ENCODE data around the gene PARP9. TPM values are rescaled to one million over a fixed set of nuclear protein-coding genes. Genes with fewer than 3 reads are reported as not detected.
A peak's percentile ranks its signal among the peaks of the same experiment; 100 is the strongest.

PARP9 gene
- total and polyA plus RNA-seq, 2 of the 13 experiments (the other 11 are each of a cell fraction or from before 2014, with no cell fraction given), result 6.5 to 10.6 TPM

DNA sequence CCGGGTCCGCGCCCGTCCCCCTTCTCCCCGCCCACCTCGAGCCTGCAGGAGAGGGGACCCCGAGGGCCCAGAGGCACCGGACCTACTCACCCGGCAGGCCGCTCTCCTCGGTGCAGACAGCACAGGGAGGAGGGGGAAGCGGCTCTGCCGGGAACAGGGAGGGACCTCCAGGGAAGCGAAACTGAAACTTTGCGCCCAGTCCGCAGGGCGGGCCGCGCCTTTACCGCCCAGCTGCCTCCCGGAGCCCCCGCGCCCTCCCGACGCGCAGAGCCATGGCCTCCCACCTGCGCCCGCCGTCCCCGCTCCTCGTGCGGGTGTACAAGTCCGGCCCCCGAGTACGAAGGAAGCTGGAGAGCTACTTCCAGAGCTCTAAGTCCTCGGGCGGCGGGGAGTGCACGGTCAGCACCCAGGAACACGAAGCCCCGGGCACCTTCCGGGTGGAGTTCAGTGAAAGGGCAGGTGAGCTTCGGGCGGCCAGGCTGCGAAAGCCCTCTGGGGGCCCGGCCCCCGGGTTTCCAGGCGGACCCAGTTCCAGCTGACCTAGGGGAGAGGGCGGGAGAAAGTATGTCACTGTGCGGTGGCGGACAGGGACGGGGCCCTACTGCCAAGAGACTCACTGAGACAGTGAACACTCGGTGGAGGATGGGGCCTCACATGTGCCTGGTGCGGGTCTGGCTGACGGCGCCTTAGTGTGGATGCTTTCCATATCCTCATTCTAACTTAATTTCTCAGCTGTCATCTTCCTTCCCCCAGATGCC is at the start of gene PARP9, which contains the start of gene DTX3L (continued):
- TF ChIP-seq RFXANK (CRISPR knock-in tag; IDR thresholded peaks at IDR 0.05), result no peak
- no peak for TF ChIP-seq ZNF138 (CRISPR knock-in tag; IDR thresholded peaks at IDR 0.05; ENCODE audit: low read depth)
- TF ChIP-seq ZBTB7B (CRISPR knock-in tag; IDR thresholded peaks at IDR 0.05), result peak; percentile 81
- peak; percentile 76 for TF ChIP-seq ZSCAN31 (CRISPR knock-in tag; IDR thresholded peaks at IDR 0.05; ENCODE audit: low read depth)
- no peak for TF ChIP-seq RBM22 (optimal IDR thresholded peaks at IDR 0.05; ENCODE audit: low read length)
- TF ChIP-seq, protein P1, sequence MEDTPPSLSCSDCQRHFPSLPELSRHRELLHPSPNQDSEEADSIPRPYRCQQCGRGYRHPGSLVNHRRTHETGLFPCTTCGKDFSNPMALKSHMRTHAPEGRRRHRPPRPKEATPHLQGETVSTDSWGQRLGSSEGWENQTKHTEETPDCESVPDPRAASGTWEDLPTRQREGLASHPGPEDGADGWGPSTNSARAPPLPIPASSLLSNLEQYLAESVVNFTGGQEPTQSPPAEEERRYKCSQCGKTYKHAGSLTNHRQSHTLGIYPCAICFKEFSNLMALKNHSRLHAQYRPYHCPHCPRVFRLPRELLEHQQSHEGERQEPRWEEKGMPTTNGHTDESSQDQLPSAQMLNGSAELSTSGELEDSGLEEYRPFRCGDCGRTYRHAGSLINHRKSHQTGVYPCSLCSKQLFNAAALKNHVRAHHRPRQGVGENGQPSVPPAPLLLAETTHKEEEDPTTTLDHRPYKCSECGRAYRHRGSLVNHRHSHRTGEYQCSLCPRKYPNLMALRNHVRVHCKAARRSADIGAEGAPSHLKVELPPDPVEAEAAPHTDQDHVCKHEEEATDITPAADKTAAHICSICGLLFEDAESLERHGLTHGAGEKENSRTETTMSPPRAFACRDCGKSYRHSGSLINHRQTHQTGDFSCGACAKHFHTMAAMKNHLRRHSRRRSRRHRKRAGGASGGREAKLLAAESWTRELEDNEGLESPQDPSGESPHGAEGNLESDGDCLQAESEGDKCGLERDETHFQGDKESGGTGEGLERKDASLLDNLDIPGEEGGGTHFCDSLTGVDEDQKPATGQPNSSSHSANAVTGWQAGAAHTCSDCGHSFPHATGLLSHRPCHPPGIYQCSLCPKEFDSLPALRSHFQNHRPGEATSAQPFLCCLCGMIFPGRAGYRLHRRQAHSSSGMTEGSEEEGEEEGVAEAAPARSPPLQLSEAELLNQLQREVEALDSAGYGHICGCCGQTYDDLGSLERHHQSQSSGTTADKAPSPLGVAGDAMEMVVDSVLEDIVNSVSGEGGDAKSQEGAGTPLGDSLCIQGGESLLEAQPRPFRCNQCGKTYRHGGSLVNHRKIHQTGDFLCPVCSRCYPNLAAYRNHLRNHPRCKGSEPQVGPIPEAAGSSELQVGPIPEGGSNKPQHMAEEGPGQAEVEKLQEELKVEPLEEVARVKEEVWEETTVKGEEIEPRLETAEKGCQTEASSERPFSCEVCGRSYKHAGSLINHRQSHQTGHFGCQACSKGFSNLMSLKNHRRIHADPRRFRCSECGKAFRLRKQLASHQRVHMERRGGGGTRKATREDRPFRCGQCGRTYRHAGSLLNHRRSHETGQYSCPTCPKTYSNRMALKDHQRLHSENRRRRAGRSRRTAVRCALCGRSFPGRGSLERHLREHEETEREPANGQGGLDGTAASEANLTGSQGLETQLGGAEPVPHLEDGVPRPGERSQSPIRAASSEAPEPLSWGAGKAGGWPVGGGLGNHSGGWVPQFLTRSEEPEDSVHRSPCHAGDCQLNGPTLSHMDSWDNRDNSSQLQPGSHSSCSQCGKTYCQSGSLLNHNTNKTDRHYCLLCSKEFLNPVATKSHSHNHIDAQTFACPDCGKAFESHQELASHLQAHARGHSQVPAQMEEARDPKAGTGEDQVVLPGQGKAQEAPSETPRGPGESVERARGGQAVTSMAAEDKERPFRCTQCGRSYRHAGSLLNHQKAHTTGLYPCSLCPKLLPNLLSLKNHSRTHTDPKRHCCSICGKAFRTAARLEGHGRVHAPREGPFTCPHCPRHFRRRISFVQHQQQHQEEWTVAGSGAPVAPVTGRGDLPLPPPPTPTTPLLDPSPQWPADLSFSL (CRISPR knock-in tag; IDR thresholded peaks at IDR 0.05), result no peak
- no peak for TF ChIP-seq ZSCAN30 (CRISPR knock-in tag; IDR thresholded peaks at IDR 0.05)
- no peak for TF ChIP-seq ZNF83 (CRISPR knock-in tag; IDR thresholded peaks at IDR 0.05; ENCODE audit: borderline replicate concordance)
- 0 out of 2 replicates have a peak, but pooled peaks have one; percentile 31 for TF ChIP-seq KDM5A (IDR thresholded peaks at IDR 0.05; ENCODE audit: borderline replicate concordance, low read length)
- TF ChIP-seq PITX1 (CRISPR knock-in tag; IDR thresholded peaks at IDR 0.05), result no peak
- no peak; the same call in none of the 2 replicates for TF ChIP-seq NFYB (CRISPR knock-in tag; IDR thresholded peaks at IDR 0.05)
- no peak for TF ChIP-seq TBP (CRISPR knock-in tag; IDR thresholded peaks at IDR 0.05)
- no peak for TF ChIP-seq ZNF367 (CRISPR knock-in tag; IDR thresholded peaks at IDR 0.05; ENCODE audit: borderline replicate concordance)
- TF ChIP-seq, protein P2, sequence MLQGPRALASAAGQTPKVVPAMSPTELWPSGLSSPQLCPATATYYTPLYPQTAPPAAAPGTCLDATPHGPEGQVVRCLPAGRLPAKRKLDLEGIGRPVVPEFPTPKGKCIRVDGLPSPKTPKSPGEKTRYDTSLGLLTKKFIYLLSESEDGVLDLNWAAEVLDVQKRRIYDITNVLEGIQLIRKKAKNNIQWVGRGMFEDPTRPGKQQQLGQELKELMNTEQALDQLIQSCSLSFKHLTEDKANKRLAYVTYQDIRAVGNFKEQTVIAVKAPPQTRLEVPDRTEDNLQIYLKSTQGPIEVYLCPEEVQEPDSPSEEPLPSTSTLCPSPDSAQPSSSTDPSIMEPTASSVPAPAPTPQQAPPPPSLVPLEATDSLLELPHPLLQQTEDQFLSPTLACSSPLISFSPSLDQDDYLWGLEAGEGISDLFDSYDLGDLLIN (CRISPR knock-in tag; IDR thresholded peaks at IDR 0.05; ENCODE audit: borderline replicate concordance), result no peak
- TF ChIP-seq, protein P3, sequence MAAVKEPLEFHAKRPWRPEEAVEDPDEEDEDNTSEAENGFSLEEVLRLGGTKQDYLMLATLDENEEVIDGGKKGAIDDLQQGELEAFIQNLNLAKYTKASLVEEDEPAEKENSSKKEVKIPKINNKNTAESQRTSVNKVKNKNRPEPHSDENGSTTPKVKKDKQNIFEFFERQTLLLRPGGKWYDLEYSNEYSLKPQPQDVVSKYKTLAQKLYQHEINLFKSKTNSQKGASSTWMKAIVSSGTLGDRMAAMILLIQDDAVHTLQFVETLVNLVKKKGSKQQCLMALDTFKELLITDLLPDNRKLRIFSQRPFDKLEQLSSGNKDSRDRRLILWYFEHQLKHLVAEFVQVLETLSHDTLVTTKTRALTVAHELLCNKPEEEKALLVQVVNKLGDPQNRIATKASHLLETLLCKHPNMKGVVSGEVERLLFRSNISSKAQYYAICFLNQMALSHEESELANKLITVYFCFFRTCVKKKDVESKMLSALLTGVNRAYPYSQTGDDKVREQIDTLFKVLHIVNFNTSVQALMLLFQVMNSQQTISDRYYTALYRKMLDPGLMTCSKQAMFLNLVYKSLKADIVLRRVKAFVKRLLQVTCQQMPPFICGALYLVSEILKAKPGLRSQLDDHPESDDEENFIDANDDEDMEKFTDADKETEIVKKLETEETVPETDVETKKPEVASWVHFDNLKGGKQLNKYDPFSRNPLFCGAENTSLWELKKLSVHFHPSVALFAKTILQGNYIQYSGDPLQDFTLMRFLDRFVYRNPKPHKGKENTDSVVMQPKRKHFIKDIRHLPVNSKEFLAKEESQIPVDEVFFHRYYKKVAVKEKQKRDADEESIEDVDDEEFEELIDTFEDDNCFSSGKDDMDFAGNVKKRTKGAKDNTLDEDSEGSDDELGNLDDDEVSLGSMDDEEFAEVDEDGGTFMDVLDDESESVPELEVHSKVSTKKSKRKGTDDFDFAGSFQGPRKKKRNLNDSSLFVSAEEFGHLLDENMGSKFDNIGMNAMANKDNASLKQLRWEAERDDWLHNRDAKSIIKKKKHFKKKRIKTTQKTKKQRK (IDR thresholded peaks at IDR 0.05; ENCODE audit: low read length), result no peak
- TF ChIP-seq, protein P4, sequence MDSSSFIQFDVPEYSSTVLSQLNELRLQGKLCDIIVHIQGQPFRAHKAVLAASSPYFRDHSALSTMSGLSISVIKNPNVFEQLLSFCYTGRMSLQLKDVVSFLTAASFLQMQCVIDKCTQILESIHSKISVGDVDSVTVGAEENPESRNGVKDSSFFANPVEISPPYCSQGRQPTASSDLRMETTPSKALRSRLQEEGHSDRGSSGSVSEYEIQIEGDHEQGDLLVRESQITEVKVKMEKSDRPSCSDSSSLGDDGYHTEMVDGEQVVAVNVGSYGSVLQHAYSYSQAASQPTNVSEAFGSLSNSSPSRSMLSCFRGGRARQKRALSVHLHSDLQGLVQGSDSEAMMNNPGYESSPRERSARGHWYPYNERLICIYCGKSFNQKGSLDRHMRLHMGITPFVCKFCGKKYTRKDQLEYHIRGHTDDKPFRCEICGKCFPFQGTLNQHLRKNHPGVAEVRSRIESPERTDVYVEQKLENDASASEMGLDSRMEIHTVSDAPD (CRISPR knock-in tag; IDR thresholded peaks at IDR 0.05), result peak; percentile 69; the same call in 1 of the 2 replicates
- TF ChIP-seq JDP2 (CRISPR knock-in tag; IDR thresholded peaks at IDR 0.05; ENCODE audit: borderline replicate concordance), result no peak
